ENCODE measurements around the gene OR5C1. TPM values are rescaled to one million over a fixed set of nuclear protein-coding genes. Genes with fewer than 3 reads are reported as not detected.
A peak's percentile ranks its signal among the peaks of the same experiment; 100 is the strongest.

OR5C1 gene
- total RNA-seq, 6 experiments from 2014 or later: not detected

DNA sequence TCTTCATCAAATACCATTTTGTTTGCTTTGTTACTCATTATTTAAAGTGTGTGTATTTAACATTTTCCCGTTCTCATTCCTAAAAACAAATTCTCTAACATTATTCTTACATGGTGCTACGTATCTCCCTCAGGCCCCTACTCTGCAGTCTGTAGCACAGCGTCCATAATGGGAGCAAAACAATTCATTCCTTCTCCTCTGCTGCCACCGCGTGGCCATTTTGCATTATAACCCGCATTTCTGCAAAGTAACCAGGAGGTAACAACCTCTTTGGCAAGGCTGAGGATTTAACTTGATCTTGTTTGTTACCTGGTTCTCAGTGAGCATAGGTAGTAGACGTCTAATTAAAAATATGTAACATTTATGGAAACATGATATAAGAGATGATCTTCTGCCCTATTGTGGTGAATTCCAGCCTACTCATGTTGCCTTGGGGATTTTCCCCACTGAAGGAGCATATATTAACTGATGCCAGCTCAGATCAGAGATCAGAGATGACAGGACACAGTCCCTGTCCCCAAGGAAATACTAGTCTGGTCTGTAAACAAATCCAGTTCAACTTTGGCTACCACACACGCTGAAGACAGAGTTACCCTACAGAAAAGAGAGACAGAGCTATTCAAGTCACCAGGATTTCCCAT lies 21.7 kb downstream of the OR5C1 start:
- DNase-seq (peak; percentile 51 to 76 (median 67)), ATAC-seq (peak; percentile 97 to 99 (median 98))
- H3K27ac ChIP-seq: no peak overlapping the region
- no peaks in the 10 kb centered on the region for H3K4me1 ChIP-seq
- 2% methylated on average over 8 of the region's 8 CpGs for WGBS (ENCODE audit: insufficient coverage, low coverage, low lambda C conversion rate, missing lambda C conversion rate)
- intact Hi-C loops (cut with DNase I): loop anchor here in 1 of 2 donors (5.0 kb wide), 1 partner anchor 708 kb away; no protein-coding TSS in a partner anchor
- no peaks in the 10 kb centered on the region for H3K36me3 ChIP-seq
- no peaks in the 10 kb centered on the region for H3K27me3 ChIP-seq
- H3K4me3 ChIP-seq: no peak overlapping the region
- TF ChIP-seq, protein P1, sequence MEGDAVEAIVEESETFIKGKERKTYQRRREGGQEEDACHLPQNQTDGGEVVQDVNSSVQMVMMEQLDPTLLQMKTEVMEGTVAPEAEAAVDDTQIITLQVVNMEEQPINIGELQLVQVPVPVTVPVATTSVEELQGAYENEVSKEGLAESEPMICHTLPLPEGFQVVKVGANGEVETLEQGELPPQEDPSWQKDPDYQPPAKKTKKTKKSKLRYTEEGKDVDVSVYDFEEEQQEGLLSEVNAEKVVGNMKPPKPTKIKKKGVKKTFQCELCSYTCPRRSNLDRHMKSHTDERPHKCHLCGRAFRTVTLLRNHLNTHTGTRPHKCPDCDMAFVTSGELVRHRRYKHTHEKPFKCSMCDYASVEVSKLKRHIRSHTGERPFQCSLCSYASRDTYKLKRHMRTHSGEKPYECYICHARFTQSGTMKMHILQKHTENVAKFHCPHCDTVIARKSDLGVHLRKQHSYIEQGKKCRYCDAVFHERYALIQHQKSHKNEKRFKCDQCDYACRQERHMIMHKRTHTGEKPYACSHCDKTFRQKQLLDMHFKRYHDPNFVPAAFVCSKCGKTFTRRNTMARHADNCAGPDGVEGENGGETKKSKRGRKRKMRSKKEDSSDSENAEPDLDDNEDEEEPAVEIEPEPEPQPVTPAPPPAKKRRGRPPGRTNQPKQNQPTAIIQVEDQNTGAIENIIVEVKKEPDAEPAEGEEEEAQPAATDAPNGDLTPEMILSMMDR (IDR thresholded peaks at IDR 0.05): peak; percentile 66 to 88 (median 78)
- no peak for TF ChIP-seq POLR2A (IDR thresholded peaks at IDR 0.05)
- H3K9me3 ChIP-seq: no peaks in the 10 kb centered on the region

DNA sequence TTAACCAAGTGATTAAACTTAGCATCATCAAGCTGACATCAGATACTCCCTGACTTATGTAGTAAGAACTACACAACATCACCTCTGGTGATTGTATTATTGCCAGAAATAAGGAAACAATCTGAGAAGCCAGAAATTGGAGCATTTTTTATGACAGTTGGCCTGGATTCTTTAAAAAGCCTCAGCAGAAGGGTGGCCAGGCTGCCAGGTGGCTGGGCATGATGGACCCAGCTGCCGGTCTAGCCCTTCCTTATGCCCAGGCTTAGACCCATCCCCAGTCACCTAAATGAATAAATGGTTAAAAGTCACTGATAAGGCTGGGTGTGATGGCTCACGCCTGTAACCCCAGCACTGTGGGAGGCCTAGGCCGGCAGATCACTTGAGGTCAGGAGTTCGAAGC lies 24.0 kb downstream of the OR5C1 start:
- Histone ChIP-seq H3K27me3 (no peaks in the 10 kb centered on the region), H3K9me3 (no peaks in the 10 kb centered on the region), H3K4me3 (no peak overlapping the region), H3K4me1 (peaks cover 0 to 3% (median 0%) of the 10 kb centered on the region in 4 donors), H3K27ac (no peak overlapping the region), H3K36me3 (peaks cover 0 to 5% (median 2%) of the 10 kb centered on the region in 4 donors)
- intact Hi-C loops (cut with DNase I): loop anchor here in 1 of 2 donors (5.0 kb wide), 1 partner anchor 710 kb away; no protein-coding TSS in a partner anchor
- TF ChIP-seq, protein P1 (IDR thresholded peaks at IDR 0.05): no peak
- no peak for TF ChIP-seq POLR2A (IDR thresholded peaks at IDR 0.05)
- 70% methylated on average over 3 of the region's 4 CpGs for WGBS (ENCODE audit: insufficient coverage, low coverage, low lambda C conversion rate, missing lambda C conversion rate)
- DNase-seq: no peak
- ATAC-seq: no peak

DNA sequence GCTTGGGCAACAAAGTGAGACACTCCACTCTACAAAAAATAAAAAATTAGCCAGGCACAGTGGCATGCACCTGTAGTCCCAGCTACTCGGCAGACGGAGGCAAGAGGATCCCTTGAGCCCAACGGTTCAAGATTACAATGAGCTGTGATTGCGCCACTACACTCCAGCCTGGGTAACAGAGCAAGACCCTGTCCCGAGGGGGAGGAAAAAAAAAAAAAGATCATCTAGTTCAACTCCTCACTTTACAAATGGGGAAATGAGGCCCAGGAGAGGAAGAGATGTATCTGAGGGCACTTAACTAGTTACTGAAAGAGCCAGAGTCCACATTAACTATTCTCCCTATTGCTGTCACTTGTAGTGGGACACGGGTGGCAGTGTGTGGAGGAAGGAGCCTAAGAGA lies 25.8 kb downstream of the OR5C1 start:
- Histone ChIP-seq H3K27me3 (no peaks in the 10 kb centered on the region), H3K36me3 (peaks cover 0 to 8% (median 4%) of the 10 kb centered on the region in 4 donors), H3K4me1 (peaks cover 0 to 3% (median 0%) of the 10 kb centered on the region in 4 donors), H3K27ac (no peak overlapping the region), H3K4me3 (no peak overlapping the region), H3K9me3 (no peaks in the 10 kb centered on the region)
- TF ChIP-seq, protein P1 (IDR thresholded peaks at IDR 0.05): no peak
- no peak for TF ChIP-seq POLR2A (IDR thresholded peaks at IDR 0.05)
- no peak for DNase-seq
- 68% methylated on average over 6 of the region's 6 CpGs for WGBS (ENCODE audit: insufficient coverage, low coverage, low lambda C conversion rate, missing lambda C conversion rate)
- no peak for ATAC-seq
- intact Hi-C loops (cut with DNase I): loop anchor here in 1 of 2 donors (5.0 kb wide), 1 partner anchor 712 kb away; no protein-coding TSS in a partner anchor

DNA sequence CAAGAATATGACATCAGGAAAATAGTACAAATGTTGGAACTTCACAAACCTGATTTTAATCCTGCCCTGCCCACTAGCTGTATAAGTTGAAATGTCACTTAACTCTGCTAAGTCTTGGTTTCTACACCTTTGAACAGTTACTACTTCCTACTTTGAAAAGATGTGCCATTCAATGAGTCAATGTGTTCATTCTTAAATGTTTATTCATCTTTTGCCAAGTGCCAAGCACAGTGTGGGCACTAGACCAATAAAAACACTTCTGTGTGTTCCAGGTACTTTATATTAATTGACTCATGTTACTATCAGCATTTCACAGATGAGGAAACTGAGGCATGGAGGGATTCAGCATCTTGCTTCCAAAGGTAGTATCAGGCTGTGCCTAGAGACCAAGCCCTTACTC lies 26.8 kb downstream of the OR5C1 start:
- Histone ChIP-seq H3K4me1 (peaks cover 0 to 3% (median 0%) of the 10 kb centered on the region in 4 donors), H3K4me3 (no peak overlapping the region), H3K27me3 (no peaks in the 10 kb centered on the region), H3K27ac (no peak overlapping the region), H3K9me3 (no peaks in the 10 kb centered on the region), H3K36me3 (peaks cover 0 to 18% (median 4%) of the 10 kb centered on the region in 4 donors)
- DNase-seq (no peak), ATAC-seq (peak in 1 of 4 donors; percentile 34)
- intact Hi-C loops (cut with DNase I): no loop called here
- TF ChIP-seq POLR2A (IDR thresholded peaks at IDR 0.05): no peak
- TF ChIP-seq, protein P1 (IDR thresholded peaks at IDR 0.05): no peak
